ENCODE results near the gene CBFA2T2.

The CBFA2T2 gene

DNA sequence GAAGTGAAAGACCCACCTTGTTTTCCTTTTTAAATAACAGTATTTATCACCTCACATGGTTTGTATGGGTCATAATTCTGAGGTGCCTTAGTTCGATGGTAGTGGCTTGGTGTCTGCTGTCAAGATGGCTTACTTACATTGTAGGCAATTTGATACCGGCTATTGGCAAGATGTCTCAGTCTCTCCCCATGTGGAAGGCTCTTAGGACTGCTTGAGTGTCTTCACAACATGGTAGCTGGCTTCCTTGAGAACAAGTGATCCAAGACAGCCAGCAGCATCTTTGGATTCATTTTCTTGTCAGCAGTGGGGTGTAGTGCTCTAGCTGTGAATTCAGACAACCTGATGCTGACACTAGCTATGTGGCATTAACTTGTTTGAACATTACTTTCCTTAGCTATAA lies 70.1 kb downstream of the CBFA2T2 start:
- TF ChIP-seq TAF1 (IDR thresholded peaks at IDR 0.05; ENCODE audit: borderline replicate concordance, insufficient read depth, low read length): no peak
- TF ChIP-seq SIN3A (IDR thresholded peaks at IDR 0.05; ENCODE audit: borderline replicate concordance, insufficient read depth, low read length): no peak
- TF ChIP-seq POLR2AphosphoS5 (IDR thresholded peaks at IDR 0.05; ENCODE audit: low read depth, low read length): no peak
- no peak for TF ChIP-seq FOXP2 (optimal IDR thresholded peaks at IDR 0.05; ENCODE audit: borderline replicate concordance, extremely low read depth, extremely low read length, insufficient read depth)
- TF ChIP-seq, protein P1, sequence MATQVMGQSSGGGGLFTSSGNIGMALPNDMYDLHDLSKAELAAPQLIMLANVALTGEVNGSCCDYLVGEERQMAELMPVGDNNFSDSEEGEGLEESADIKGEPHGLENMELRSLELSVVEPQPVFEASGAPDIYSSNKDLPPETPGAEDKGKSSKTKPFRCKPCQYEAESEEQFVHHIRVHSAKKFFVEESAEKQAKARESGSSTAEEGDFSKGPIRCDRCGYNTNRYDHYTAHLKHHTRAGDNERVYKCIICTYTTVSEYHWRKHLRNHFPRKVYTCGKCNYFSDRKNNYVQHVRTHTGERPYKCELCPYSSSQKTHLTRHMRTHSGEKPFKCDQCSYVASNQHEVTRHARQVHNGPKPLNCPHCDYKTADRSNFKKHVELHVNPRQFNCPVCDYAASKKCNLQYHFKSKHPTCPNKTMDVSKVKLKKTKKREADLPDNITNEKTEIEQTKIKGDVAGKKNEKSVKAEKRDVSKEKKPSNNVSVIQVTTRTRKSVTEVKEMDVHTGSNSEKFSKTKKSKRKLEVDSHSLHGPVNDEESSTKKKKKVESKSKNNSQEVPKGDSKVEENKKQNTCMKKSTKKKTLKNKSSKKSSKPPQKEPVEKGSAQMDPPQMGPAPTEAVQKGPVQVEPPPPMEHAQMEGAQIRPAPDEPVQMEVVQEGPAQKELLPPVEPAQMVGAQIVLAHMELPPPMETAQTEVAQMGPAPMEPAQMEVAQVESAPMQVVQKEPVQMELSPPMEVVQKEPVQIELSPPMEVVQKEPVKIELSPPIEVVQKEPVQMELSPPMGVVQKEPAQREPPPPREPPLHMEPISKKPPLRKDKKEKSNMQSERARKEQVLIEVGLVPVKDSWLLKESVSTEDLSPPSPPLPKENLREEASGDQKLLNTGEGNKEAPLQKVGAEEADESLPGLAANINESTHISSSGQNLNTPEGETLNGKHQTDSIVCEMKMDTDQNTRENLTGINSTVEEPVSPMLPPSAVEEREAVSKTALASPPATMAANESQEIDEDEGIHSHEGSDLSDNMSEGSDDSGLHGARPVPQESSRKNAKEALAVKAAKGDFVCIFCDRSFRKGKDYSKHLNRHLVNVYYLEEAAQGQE (IDR thresholded peaks at IDR 0.05; ENCODE audit: insufficient read depth in 1 of 2, low read depth in 2 of 2, low read length in 2 of 2): no peak

DNA sequence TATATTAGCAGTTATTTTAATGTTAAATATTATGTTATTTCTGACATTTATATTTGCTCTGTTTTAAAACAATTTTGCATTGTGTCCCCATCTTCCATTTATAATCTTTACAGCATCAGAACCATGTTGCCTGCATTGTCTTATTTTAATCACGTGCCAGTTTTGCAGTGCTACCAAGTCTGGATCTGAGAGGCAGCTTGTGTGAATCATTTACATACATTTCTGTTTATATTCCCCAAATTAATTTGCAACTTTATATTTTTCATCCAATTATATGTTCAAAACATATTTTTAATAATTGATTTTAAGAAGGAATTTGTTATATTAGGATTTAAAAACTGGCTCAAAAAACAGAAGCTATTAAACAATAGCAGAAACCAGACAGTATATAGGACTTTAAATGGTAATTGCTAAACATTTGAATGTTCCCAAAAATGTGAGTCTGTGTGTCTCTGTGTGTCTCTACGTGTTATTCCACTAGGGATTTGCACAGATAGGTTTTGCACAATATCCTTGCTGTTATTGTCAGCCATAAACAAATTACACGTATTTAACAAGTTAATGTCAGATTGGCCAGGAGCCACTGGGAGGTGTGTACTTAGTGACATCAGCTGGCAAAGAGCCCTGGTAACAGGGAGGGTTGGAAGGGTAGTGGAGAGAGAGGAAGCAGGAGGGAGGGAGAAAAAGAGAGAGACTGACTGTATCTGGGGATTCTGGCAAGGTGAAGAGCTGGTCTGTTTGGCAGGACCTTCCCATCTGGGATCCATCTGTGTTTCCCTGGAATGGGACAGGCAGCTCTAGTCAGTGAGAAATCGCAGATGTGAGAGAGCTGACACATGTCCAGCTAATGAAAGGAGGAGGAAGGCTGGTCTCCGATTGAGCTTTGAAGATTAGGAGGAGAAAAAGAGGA lies 72.1 kb downstream of the CBFA2T2 start:
- TF ChIP-seq, protein P1 (IDR thresholded peaks at IDR 0.05; ENCODE audit: insufficient read depth in 1 of 2, low read depth in 2 of 2, low read length in 2 of 2): no peak
- peak; percentile 57 for TF ChIP-seq FOXP2 (optimal IDR thresholded peaks at IDR 0.05; ENCODE audit: borderline replicate concordance, extremely low read depth, extremely low read length, insufficient read depth)
- TF ChIP-seq POLR2AphosphoS5 (IDR thresholded peaks at IDR 0.05; ENCODE audit: low read depth, low read length): no peak
- no peak for TF ChIP-seq TAF1 (IDR thresholded peaks at IDR 0.05; ENCODE audit: borderline replicate concordance, insufficient read depth, low read length)

DNA sequence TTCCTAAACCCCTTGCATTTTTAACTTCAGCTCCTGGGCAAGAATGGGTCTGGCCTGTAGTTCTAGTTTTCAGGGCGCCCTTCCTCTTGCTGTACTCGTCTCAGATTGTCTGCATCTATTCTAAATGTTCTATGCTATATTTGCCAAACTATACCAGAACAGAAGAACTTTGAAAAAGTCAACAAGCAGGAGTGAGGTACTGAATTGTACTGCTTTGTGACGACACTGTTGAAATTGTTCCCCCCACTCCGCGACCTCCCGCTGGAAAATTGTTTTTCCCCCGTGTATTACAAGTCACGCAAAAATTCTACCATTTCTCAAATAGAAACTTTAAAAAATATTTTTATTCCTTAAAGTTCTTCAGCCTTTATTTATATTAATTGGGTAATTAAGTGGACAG lies 73.9 kb downstream of the CBFA2T2 start:
- TF ChIP-seq, protein P1 (IDR thresholded peaks at IDR 0.05; ENCODE audit: insufficient read depth in 1 of 2, low read depth in 2 of 2, low read length in 2 of 2): no peak
- TF ChIP-seq POLR2AphosphoS5 (IDR thresholded peaks at IDR 0.05; ENCODE audit: low read depth, low read length) (no peak), SIN3A (IDR thresholded peaks at IDR 0.05; ENCODE audit: borderline replicate concordance, insufficient read depth, low read length) (no peak), TAF1 (IDR thresholded peaks at IDR 0.05; ENCODE audit: borderline replicate concordance, insufficient read depth, low read length) (no peak)

DNA sequence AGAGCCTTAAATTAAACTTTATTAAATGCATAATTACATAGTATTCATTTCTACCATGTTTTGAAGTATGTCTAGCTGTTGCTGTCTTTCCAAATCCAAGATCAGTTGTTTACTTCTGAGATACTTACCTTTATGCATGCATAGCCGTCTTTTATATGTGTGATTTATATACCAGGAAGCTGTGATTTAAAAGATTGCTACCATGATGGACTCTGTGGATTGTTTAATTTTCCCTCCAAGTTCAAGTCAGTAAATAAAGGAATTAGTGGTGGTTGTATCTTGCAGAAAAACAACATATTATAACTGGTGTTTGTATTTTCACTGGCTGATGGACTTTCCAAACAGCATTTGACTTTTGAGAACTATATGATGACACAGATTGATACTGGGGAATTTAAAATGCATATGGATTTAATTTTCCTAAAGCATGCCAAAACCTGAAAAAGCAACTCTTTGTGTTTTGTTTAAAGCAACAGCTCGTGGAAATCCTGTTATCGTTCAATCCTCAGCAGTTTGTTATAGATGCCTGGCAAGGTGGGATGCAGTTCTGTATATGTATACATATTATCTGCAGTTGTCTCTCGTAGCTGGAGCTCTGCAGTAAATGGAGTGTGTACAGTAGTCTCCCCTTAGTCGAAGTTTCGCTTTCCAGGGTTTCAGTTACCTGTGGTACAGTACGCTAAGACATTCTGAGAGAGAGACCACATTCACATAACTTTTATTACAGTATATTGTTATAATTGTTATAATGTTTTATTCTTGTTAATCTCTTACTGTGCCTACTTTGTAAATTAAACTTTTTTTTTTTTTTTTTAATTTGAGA lies 77.1 kb downstream of the CBFA2T2 start:
- TF ChIP-seq FOXP2 (optimal IDR thresholded peaks at IDR 0.05; ENCODE audit: borderline replicate concordance, extremely low read depth, extremely low read length, insufficient read depth) (no peak), POLR2AphosphoS5 (IDR thresholded peaks at IDR 0.05; ENCODE audit: low read depth, low read length) (no peak), TAF1 (IDR thresholded peaks at IDR 0.05; ENCODE audit: borderline replicate concordance, insufficient read depth, low read length) (no peak), SIN3A (IDR thresholded peaks at IDR 0.05; ENCODE audit: borderline replicate concordance, insufficient read depth, low read length) (no peak)
- TF ChIP-seq, protein P1 (IDR thresholded peaks at IDR 0.05; ENCODE audit: insufficient read depth in 1 of 2, low read depth in 2 of 2, low read length in 2 of 2): no peak

All from PFSK-1 (cell line).